Hindlimb muscle (tissue), 1 donor: ENCODE measurements around the gene MEGF6. TPM values are rescaled to one million over a fixed set of nuclear protein-coding genes. Genes with fewer than 3 reads are reported as not detected.

ENCODE experiments used
- DNase-seq: peaks from one replicate; pipeline ENCODE4 v3.0.0-alpha.2; 2013
- polyA plus RNA-seq: library from polyadenylated mRNA; unstranded; fragments of 120-200 nt; gene quantifications from one replicate; pipeline ENCODE4 v1.2.1, GENCODE V29; 2013; ENCODE audit not compliant: insufficient read length

MEGF6 gene
- polyA plus RNA-seq, 1 donor, result 15.6 TPM

GRCh38 chr1:3481836-3482375 is 129.4 kb downstream of the MEGF6 start:
- no peak for DNase-seq

GRCh38 chr1:3481046-3481445 is 130.3 kb downstream of the MEGF6 start:
- no peak for DNase-seq

- DNase-seq, result no peak
Observed at GRCh38 chr1:3480369-3480719, 131.0 kb downstream of the MEGF6 start.

GRCh38 chr1:3479511-3480368 is 131.6 kb downstream of the MEGF6 start:
- DNase-seq, result no peak

GRCh38 chr1:3478187-3478586 is 133.1 kb downstream of the MEGF6 start:
- DNase-seq, result no peak

GRCh38 chr1:3477241-3477995 is 133.9 kb downstream of the MEGF6 start:
- no peak for DNase-seq

GRCh38 chr1:3476666-3477065 is 134.6 kb downstream of the MEGF6 start:
- no peak for DNase-seq

- DNase-seq, result no peak
Observed at GRCh38 chr1:3475839-3476573, 135.3 kb downstream of the MEGF6 start.

GRCh38 chr1:3474421-3474820 is 136.9 kb downstream of the MEGF6 start:
- no peak for DNase-seq

- no peak for DNase-seq
Observed at GRCh38 chr1:3474016-3474415, 137.3 kb downstream of the MEGF6 start.

GRCh38 chr1:3473381-3473844 is 137.9 kb downstream of the MEGF6 start:
- DNase-seq, result no peak

- DNase-seq, result no peak
Observed at GRCh38 chr1:3472906-3473305, 138.4 kb downstream of the MEGF6 start.

GRCh38 chr1:3472088-3472850 is 139.0 kb downstream of the MEGF6 start:
- DNase-seq, result no peak

GRCh38 chr1:3471356-3472087 is 139.8 kb downstream of the MEGF6 start:
- DNase-seq, result no peak

GRCh38 chr1:3470650-3471355 is 140.5 kb downstream of the MEGF6 start:
- DNase-seq, result no peak

- DNase-seq, result no peak
Observed at GRCh38 chr1:3469849-3470649, 141.3 kb downstream of the MEGF6 start.

- DNase-seq, result no peak
Observed at GRCh38 chr1:3469104-3469848, 142.0 kb downstream of the MEGF6 start.

- DNase-seq, result no peak
Observed at GRCh38 chr1:3468236-3469103, 142.8 kb downstream of the MEGF6 start.
